NCI-H748 (cell line): ENCODE measurements around the gene FBXW8.

Experiments
- DNase-seq: peaks from one replicate; lab custom pipeline; 2025; ENCODE audit not compliant: unreplicated experiment; lab: John Stamatoyannopoulos, UW

The FBXW8 gene

DNA sequence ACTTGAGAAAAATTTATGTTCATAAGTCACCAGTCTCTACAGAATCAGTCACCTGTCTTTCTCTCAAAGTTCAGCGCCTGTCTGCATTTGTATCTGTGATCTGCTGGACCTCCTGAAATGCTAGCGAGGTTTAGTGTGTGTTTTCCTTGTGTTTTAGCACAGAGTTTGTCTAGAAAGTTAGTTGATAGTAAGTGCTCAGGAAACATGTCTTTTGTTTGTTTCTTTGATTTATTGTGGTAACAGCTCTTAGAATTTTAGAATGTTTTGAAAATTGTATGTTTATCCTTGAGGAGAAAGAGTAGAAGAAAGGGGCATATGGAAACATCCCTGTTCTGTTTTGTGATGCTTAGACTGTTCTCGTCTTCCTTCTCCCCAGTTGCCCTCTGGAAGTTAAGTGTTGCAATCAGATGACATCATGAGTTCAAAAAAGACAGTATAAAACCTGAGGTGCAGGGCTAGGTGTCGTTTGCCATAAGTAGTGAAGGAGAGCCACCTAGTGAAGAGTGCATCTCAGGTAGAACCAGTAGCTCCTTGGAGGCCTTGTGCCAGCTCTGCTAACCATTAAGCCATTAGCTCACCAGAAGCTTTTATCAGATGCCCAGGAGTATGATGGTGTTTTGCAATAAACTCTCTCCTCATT is 44.8 kb downstream of the FBXW8 start:
- no peak for DNase-seq

GRCh38 chr12:116958402-116959197 is 47.9 kb downstream of the FBXW8 start:
- DNase-seq, result no peak

- DNase-seq, result no peak
Observed at GRCh38 chr12:116959198-116959460, 48.4 kb downstream of the FBXW8 start.

- no peak for DNase-seq
Observed at GRCh38 chr12:116959845-116960514, 49.2 kb downstream of the FBXW8 start.

DNA sequence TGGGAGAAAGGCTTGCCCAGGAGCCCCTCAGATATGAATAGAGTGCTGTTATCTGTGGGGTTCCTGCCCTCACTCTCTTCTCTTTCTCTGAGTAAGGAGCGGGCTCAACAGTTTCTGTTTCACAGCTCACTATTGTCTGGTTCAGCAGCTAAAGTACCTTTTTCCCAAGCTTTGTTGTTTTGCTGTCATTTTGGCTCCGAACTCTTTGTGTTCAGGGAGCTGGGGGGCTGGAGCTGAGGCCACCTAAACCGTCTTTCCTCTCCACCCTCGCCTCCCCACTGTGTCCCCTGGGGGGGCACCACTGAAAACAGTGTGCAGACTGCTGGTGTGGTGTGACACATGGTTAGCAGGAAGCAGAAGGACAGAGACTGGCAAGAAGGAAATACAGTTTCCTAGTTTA is 51.4 kb downstream of the FBXW8 start:
- DNase-seq, result no peak

DNA sequence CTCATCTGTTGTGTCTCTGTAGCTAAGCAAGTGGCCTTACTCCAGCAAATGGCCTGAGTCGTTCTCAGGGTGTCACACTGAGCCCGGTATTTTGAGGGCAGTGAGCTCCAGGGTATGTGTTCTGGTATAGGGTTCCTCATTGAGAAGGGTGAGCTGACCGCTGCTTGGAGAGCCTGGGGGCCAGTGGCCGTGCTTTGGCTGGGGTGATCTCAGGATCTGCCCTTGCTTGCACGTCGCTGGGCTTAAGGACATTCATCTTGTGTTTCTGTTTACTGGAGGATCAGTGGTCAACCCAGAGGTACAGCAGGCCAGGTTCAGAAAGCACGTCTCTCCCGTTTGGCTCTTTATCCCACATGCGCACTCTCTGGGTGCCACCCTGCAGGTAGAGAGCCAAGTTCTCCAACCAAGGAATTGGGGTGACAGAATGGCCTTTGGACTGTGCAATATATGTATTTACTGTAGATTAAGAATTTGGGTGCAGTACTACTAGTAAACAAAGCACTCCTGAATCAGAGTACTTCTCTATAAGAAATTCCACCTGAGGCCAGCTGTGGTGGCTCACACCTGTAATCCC is 52.1 kb downstream of the FBXW8 start:
- no peak for DNase-seq

DNA sequence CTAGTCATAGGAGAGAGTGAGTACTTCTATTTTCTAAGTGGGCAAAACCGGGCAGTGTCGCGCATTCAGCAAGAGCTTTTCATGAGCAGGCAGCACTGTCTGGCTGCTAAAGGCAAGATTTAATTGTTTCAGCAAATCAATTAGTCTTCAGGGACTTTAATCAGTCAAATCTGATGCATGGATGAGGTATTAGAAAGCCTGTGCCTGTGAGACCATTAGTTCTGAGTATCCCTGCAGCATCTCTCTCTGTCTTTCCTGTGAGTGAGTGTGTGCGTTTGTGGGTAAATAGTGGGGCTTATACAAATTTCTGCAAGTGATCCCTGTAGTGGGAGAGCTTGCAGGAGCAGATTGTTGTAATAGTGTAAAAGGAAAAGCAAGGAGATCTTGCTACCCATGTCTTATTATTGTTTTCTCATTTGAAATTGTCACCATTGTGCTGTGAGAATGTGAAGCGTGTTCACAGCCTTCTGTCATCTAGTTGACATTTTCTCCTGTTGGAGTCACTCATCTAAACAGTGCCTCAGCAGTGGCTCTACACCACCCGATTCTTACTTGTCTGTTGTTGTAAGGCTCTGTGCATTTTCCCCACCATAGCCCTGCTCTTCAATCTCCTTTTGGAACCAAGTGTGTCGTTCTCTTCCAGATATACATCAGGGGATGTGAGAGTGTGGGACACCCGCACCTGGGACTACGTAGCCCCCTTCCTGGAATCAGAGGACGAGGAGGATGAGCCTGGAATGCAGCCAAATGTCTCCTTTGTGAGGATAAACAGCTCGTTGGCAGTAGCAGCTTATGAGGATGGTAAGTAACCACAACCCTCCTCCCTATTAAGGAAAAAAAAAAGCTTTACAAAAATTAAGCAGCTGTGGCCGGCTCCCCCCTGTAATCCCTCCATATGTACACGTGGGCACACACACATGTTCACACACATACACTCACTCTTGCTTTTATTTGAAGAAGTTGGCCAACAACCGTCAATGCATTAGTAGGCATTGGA is 53.6 kb downstream of the FBXW8 start:
- DNase-seq, result peak; percentile 81

- DNase-seq, result no peak
Observed at GRCh38 chr12:116968986-116969385, 58.2 kb downstream of the FBXW8 start.

GRCh38 chr12:116969615-116970585 is 59.1 kb downstream of the FBXW8 start:
- no peak for DNase-seq

DNA sequence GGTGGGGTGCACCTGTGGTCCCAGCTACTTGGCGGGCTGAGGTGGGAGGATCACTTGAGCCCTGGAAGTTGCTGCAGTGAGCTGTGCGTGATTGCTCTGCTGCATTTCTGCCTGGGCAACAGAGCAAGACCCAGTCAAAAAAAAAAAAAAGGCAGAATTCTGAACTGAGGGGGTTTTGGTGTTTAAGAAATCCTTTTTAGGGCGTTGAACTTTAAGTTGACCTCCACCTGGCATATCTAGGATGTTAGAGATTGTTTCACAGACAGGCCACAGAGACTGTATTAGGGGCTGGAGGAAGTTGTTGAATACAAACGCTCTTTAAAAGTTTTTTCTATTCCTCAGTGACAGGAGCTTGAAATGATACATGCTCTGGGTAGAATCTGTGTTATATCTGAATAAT is 60.5 kb downstream of the FBXW8 start:
- no peak for DNase-seq

GRCh38 chr12:116975779-116976393 is 65.1 kb downstream of the FBXW8 start:
- no peak for DNase-seq

DNA sequence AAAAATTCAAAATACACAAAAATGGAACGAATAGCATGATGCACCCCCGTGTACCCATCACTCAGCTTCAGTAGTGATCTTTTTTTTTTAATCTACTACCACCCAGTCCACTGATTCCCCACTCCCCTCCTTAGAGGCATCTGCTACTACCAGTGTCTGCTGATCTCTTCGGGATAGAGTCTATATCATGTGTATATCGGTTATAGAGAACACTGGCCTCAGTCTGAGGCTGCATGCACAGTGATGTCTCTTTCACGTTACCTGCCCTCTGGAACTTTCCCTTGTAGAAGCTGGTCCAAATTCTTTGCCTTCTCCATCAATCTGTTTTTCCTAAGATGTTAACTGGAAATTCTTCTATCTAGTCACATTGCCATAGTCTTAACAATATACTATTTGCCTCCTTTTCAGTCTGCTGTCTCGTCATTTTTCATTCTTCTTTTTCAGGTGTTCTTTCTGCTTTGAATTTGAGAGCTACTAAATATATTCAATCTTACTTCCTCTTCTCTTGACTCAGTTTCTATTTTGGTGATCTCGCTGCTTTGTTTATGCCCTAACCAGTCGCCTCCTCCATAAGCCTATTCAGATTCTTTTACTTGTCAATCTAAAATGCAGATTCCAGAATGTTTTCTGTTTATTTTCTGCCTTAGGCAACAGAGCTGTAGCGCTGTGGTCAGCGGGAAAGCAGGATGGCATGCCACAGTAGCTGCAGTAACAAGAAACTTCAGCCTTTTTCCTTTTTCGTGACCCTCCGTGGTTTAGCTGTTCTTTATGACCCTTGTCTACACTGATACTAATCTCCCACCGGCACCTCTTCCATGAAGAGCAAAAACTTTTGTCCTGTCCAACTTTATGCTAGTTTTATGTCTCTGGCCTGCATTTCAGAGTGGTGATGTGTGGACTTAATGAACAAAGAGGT is 67.0 kb downstream of the FBXW8 start:
- DNase-seq, result no peak

GRCh38 chr12:116978791-116979508 is 68.2 kb downstream of the FBXW8 start:
- no peak for DNase-seq

DNA sequence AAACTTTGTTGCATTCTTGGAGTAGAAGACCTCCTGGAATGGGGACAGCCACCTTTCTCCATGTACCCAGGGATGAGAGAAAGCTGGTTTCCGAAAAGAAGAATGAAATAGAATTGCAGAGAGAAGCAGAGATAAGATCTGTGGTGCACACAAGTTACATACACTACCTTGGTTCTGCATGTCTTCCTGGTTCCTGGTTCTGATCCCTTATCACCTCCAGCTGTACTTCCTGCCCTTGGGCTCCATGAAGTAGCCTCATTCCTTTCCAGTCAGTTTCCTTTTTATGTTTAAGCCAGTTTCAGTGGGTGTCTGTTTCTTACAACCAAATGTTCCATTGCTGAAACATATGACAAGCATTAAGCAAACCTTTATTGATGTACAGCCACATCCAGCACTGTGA is 69.3 kb downstream of the FBXW8 start:
- no peak for DNase-seq

GRCh38 chr12:116982791-116983411 is 72.2 kb downstream of the FBXW8 start:
- DNase-seq, result no peak

GRCh38 chr12:116984098-116984497 is 73.3 kb downstream of the FBXW8 start:
- no peak for DNase-seq

GRCh38 chr12:116990329-116990728 is 79.6 kb downstream of the FBXW8 start:
- no peak for DNase-seq
